K562 (cell line): Measurements from ENCODE around the gene PRPF8. TPM values are rescaled to one million over a fixed set of nuclear protein-coding genes. Genes with fewer than 3 reads are reported as not detected.

Source experiments
- ERF ChIP-seq: fragments of 450-650 bp; formaldehyde crosslinking; IDR thresholded peaks from 2 replicates; pipeline ENCODE4 v1.4.0; 2020; ENCODE audit warnings: mild to moderate bottlenecking, mixed read lengths
- HDAC2 ChIP-seq: fragments of 450-650 bp; IDR thresholded peaks from 2 replicates; pipeline ENCODE4 v1.6.1; 2016; ENCODE audit warnings: mild to moderate bottlenecking
- IFI16 ChIP-seq: fragments of 250-450 bp; sonication (Bioruptor Pico); IDR thresholded peaks from 2 replicates; pipeline ENCODE4 v2.1.2; 2022; ENCODE audit warnings: mild to moderate bottlenecking, inconsistent platforms
- ILF3 ChIP-seq: fragments of 450-650 bp; IDR thresholded peaks from 2 replicates; pipeline ENCODE4 v1.6.1; 2018; ENCODE audit warnings: antibody characterized with exemption, mild to moderate bottlenecking, moderate library complexity, borderline replicate concordance
- MYC ChIP-seq, 2 experiments: fragments of 250-450 bp in 1 of 2; sonication (Bioruptor Pico) in 1 of 2; IDR thresholded peaks; 2 replicates each; pipeline versions ENCODE4 v1.5.1 to v1.6.1; 2012 to 2021; ENCODE audit warnings: low read depth in 2 of 2, borderline replicate concordance in 1 of 2, improper control_type of control experiment in 1 of 2, low read length in 1 of 2, mild to moderate bottlenecking in 1 of 2, moderate library complexity in 1 of 2
- MYNN ChIP-seq, 2 experiments: sonication (generic); formaldehyde crosslinking in 1 of 2; IDR thresholded peaks; 2 replicates each; pipeline versions ENCODE4 v1.5.0 to v1.6.1; 2016 to 2020; ENCODE audit warnings: antibody characterized with exemption in 1 of 2, missing genetic modification reagents in 1 of 2
- PCBP1 ChIP-seq: fragments of 200-400 bp; formaldehyde crosslinking; IDR thresholded peaks from 2 replicates; pipeline ENCODE4 v1.6.1; 2018; ENCODE audit warnings: mild to moderate bottlenecking, low read depth, low read length; ENCODE audit not compliant: poor library complexity, severe bottlenecking
- PHB2 ChIP-seq: fragments of 450-650 bp; IDR thresholded peaks from 2 replicates; pipeline ENCODE4 v1.6.1; 2017; ENCODE audit warnings: low read depth
- RB1 ChIP-seq: fragments of 450-650 bp; IDR thresholded peaks from 2 replicates; pipeline ENCODE4 v1.6.1; 2017; ENCODE audit warnings: low read depth, mild to moderate bottlenecking
- RBM14 ChIP-seq: fragments of 200-400 bp; formaldehyde crosslinking; IDR thresholded peaks from 2 replicates; pipeline ENCODE4 v1.6.1; 2018; ENCODE audit warnings: low read depth, mild to moderate bottlenecking, low read length, moderate library complexity, borderline replicate concordance; ENCODE audit not compliant: insufficient read depth
- RBM34 ChIP-seq: fragments of 200-400 bp; formaldehyde crosslinking; IDR thresholded peaks from 2 replicates; pipeline ENCODE4 v1.6.1; 2018; ENCODE audit warnings: low read length, borderline replicate concordance; ENCODE audit not compliant: insufficient read depth
- SRSF1 ChIP-seq: fragments of 200-400 bp; formaldehyde crosslinking; IDR thresholded peaks from 2 replicates; pipeline ENCODE4 v1.6.1; 2017; ENCODE audit warnings: mild to moderate bottlenecking, low read depth, low read length, moderate library complexity
- YY1 ChIP-seq, 3 experiments: IDR thresholded peaks; 2 replicates each; pipeline ENCODE4 v1.6.1; 2011; ENCODE audit warnings: low read length in 2 of 3, mild to moderate bottlenecking in 2 of 3, moderate library complexity in 2 of 3, borderline replicate concordance in 1 of 3, control low read depth in 1 of 3, low read depth in 1 of 3; ENCODE audit not compliant: insufficient read depth in 3 of 3, insufficient replicate concordance in 2 of 3, control insufficient read depth in 1 of 3, insufficient read length in 1 of 3; ENCODE audit errors: extremely low read depth in 1 of 3
- ZC3H8 ChIP-seq: fragments of 450-650 bp; IDR thresholded peaks from 2 replicates; pipeline ENCODE4 v1.6.1; 2017
- ZEB2 ChIP-seq: fragments of 450-650 bp; IDR thresholded peaks from 2 replicates; pipeline ENCODE4 v1.6.1; 2016
- ZNF124 ChIP-seq: sonication (generic); formaldehyde crosslinking; IDR thresholded peaks from 2 replicates; pipeline ENCODE4 v1.8.1; 2022; ENCODE audit warnings: missing genetic modification reagents
- ZNF551 ChIP-seq: fragments of 250-450 bp; sonication (Bioruptor Pico); IDR thresholded peaks from 2 replicates; pipeline ENCODE4 v1.5.0; 2021; ENCODE audit warnings: mild to moderate bottlenecking, moderate library complexity
- ZNF785 ChIP-seq: fragments of 250-450 bp; sonication (Bioruptor Pico); IDR thresholded peaks from 2 replicates; pipeline ENCODE4 v1.4.0; 2020; ENCODE audit warnings: mild to moderate bottlenecking
- ZSCAN32 ChIP-seq: fragments of 450-650 bp; formaldehyde crosslinking; IDR thresholded peaks from 2 replicates; pipeline ENCODE4 v1.4.0; 2020; ENCODE audit warnings: mild to moderate bottlenecking, moderate library complexity
- polyA plus RNA-seq, 8 experiments: library from polyadenylated mRNA; depleted of rRNA in 4 of 8; stranded (reverse) in 5 of 8; unstranded in 3 of 8; fragments of >200 nt; fragmentation: Nextera tagmentation in 2 of 8; fragmentation: Illumina TruSeq in 1 of 8; extraction: Ambion mirVana in 2 of 8; extraction: Trizol in 1 of 8; gene quantifications; 2 replicates each; pipeline versions ENCODE4 v1.2.1 to v1.2.3, GENCODE V29; 2011 to 2014; ENCODE audit warnings: inconsistent platforms in 1 of 8, missing spikeins in 1 of 8
- total RNA-seq, 7 experiments: library from RNA; depleted of rRNA in 6 of 7; stranded (reverse); fragments of >200 nt in 6 of 7; fragmentation: Illumina TruSeq in 2 of 7; extraction: Trizol in 2 of 7; gene quantifications; 2 replicates each; pipeline versions ENCODE4 v1.2.1 to v1.2.3, GENCODE V29; 2011 to 2021; ENCODE audit warnings: low replicate concordance in 1 of 7
- TF ChIP-seq, protein P1 (sequence below): sonication (generic); formaldehyde crosslinking; IDR thresholded peaks from 2 replicates; pipeline ENCODE4 v1.8.1; 2022; ENCODE audit warnings: missing genetic modification reagents
- TF ChIP-seq, protein P2 (sequence below): IDR thresholded peaks from 2 replicates; pipeline ENCODE4 v1.6.1; 2016; ENCODE audit warnings: missing genetic modification characterization, missing compliant biosample characterization
- TF ChIP-seq, protein P3 (sequence below): fragments of 450-650 bp; IDR thresholded peaks from 2 replicates; pipeline ENCODE4 v1.6.1; 2016; ENCODE audit warnings: antibody characterized with exemption

PRPF8 gene
- total and polyA plus RNA-seq, 9 of the 15 experiments (the other 6 are each of a cell fraction or from before 2014, with no cell fraction given) = 64.3 to 294 (median 85.9) TPM

DNA sequence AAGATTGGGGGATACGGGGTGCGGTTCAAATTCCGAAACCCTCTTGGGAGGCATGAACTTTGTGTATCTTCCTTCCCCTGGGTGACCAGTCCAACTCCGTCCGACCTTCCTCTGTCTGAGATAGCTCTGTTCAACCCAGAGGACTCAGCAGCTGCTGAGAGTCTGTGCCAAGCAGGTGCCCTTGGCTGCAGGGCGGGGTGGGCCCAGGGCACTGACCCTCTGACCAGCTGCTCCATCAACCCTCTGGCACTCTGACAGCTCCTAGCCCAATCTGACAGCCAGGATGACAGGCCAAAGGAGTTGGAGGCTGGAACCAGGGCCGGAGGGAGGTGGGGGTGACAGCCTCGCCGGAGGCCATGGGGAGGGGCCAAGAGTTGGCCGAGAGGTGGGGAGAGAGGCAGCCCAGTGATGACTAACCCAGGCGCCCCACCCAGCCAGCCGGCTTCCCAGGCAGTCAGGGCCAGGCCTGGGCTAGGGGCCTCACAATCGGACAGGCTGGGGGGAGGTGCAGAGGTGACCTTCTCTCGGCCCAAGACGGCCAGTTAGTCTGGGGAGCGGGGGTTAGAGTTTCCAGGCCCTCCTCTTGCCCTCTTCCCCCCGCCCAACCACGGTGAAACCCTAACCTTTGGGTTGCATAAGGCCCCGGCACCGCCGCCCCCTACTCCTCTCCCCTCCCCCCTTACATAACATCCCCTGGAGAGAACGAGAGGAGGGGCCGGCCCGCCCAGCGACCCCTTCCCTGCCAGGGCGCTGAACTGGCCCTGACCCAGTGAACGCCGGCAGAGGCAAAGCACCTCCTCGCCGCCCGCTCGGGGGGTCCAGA lies 30.5 kb upstream of the PRPF8 start (continued):
- peak in 1 of 3 experiments; percentile 40 for TF ChIP-seq YY1 (IDR thresholded peaks at IDR 0.05; ENCODE audit: borderline replicate concordance in 1 of 3, control insufficient read depth in 1 of 3, extremely low read depth in 1 of 3, insufficient read depth in 3 of 3, insufficient read length in 1 of 3, insufficient replicate concordance in 2 of 3, low read depth in 1 of 3, low read length in 2 of 3)
- TF ChIP-seq RBM14 = no peak
- no peak for TF ChIP-seq ZNF551 (CRISPR knock-in tag)
- no peak for TF ChIP-seq RBM34
- no peak for TF ChIP-seq RB1
- TF ChIP-seq, protein P1, sequence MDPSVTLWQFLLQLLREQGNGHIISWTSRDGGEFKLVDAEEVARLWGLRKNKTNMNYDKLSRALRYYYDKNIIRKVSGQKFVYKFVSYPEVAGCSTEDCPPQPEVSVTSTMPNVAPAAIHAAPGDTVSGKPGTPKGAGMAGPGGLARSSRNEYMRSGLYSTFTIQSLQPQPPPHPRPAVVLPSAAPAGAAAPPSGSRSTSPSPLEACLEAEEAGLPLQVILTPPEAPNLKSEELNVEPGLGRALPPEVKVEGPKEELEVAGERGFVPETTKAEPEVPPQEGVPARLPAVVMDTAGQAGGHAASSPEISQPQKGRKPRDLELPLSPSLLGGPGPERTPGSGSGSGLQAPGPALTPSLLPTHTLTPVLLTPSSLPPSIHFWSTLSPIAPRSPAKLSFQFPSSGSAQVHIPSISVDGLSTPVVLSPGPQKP (CRISPR knock-in tag) = no peak
- no peak for TF ChIP-seq ILF3
- no peak for TF ChIP-seq MYC (IDR thresholded peaks at IDR 0.05; ENCODE audit: low read depth, low read length)
- peak; percentile 22; the same call in 1 of the 2 replicates for TF ChIP-seq MYC (CRISPR knock-in tag; IDR thresholded peaks at IDR 0.05; ENCODE audit: borderline replicate concordance, low read depth)
- TF ChIP-seq PHB2 = no peak
- TF ChIP-seq, protein P2, sequence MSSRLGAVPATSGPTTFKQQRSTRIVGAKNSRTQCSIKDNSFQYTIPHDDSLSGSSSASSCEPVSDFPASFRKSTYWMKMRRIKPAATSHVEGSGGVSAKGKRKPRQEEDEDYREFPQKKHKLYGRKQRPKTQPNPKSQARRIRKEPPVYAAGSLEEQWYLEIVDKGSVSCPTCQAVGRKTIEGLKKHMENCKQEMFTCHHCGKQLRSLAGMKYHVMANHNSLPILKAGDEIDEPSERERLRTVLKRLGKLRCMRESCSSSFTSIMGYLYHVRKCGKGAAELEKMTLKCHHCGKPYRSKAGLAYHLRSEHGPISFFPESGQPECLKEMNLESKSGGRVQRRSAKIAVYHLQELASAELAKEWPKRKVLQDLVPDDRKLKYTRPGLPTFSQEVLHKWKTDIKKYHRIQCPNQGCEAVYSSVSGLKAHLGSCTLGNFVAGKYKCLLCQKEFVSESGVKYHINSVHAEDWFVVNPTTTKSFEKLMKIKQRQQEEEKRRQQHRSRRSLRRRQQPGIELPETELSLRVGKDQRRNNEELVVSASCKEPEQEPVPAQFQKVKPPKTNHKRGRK = no peak
- no peak; the same call in 1 of the 2 replicates for TF ChIP-seq MYNN (IDR thresholded peaks at IDR 0.05)
- no peak for TF ChIP-seq MYNN (CRISPR knock-in tag; IDR thresholded peaks at IDR 0.05)
- TF ChIP-seq ZEB2 = no peak
- TF ChIP-seq PCBP1 = peak; percentile 8
- TF ChIP-seq ZC3H8 = no peak
- TF ChIP-seq IFI16 (CRISPR knock-in tag) = no peak
- peak; percentile 65; the same call in 1 of the 2 replicates for TF ChIP-seq HDAC2
- no peak for TF ChIP-seq ZNF785
- no peak for TF ChIP-seq ERF (CRISPR knock-in tag)
- TF ChIP-seq ZSCAN32 (CRISPR knock-in tag) = no peak
- no peak for TF ChIP-seq ZNF124 (CRISPR knock-in tag)
- TF ChIP-seq, protein P3, sequence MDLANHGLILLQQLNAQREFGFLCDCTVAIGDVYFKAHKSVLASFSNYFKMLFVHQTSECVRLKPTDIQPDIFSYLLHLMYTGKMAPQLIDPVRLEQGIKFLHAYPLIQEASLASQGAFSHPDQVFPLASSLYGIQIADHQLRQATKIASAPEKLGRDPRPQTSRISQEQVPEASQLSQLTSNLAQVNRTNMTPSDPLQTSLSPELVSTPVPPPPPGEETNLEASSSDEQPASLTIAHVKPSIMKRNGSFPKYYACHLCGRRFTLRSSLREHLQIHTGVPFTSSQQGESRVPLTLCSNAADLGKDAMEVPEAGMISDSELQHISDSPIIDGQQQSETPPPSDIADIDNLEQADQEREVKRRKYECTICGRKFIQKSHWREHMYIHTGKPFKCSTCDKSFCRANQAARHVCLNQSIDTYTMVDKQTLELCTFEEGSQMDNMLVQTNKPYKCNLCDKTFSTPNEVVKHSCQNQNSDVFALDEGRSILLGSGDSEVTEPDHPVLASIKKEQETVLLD = no peak
- TF ChIP-seq SRSF1 = no peak
